Fibroblast of mammary gland (primary cell): Measurements from ENCODE around the gene ETV1.
A peak's percentile ranks its signal among the peaks of the same experiment; 100 is the strongest.

Source experiments
- DNase-seq: peaks from one replicate; pipeline ENCODE4 v3.0.0-alpha.2; 2010; ENCODE audit warnings: low read depth
- H3K4me3 ChIP-seq: 2 replicates; pipeline ENCODE4 v1.5.1; 2011; ENCODE audit warnings: low read depth, mild to moderate bottlenecking, low read length, moderate library complexity; ENCODE audit not compliant: control insufficient read depth
- TF ChIP-seq, protein P1 (sequence below): conservative IDR thresholded peaks from 2 replicates; pipeline ENCODE4 v1.5.1; 2011; ENCODE audit warnings: low read depth, low read length, inconsistent platforms; ENCODE audit not compliant: control insufficient read depth, insufficient read depth

ETV1 gene

DNA sequence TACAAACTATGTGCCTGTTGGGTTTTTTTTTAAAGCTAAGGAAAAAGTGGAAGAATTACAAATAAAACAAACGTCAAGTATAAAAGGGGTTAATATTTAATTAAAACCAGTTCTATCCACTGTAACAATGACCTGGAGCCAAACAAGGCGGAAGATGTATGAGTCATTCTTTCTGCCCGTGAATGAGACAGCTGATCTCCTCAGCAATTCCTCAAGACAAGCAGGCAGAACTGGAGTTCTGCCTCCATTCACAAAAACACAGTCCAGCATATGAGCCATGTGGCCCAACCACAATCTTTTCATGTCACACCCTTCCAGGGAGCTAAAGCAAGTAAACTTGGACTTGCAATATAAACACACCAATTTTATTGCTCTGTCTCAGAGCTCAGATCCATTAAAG lies 8.4 kb downstream of the ETV1 start:
- TF ChIP-seq, protein P1, sequence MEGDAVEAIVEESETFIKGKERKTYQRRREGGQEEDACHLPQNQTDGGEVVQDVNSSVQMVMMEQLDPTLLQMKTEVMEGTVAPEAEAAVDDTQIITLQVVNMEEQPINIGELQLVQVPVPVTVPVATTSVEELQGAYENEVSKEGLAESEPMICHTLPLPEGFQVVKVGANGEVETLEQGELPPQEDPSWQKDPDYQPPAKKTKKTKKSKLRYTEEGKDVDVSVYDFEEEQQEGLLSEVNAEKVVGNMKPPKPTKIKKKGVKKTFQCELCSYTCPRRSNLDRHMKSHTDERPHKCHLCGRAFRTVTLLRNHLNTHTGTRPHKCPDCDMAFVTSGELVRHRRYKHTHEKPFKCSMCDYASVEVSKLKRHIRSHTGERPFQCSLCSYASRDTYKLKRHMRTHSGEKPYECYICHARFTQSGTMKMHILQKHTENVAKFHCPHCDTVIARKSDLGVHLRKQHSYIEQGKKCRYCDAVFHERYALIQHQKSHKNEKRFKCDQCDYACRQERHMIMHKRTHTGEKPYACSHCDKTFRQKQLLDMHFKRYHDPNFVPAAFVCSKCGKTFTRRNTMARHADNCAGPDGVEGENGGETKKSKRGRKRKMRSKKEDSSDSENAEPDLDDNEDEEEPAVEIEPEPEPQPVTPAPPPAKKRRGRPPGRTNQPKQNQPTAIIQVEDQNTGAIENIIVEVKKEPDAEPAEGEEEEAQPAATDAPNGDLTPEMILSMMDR = no peak
- peak; percentile 99 for DNase-seq
- no peak overlapping the region for H3K4me3 ChIP-seq

DNA sequence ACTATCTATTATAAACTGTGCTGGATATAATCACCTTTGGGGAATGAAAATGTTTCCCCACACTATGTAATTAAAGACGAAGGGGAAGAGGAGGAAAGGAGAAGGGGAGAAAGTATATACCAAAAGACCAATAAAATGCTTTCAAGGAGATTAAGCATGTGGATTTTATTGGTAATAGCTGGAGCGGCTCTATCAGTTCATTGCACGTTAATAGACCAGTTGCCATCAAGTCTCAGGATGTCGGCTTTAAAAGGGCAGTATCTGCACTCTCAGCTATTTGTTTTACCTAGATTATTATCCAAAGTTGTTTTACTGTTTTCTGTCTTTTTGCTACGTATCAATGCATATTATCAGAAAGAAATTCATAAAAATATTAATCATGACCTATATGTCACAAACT lies 9.0 kb downstream of the ETV1 start:
- TF ChIP-seq, protein P1 = no peak
- DNase-seq = no peak
- H3K4me3 ChIP-seq = no peak overlapping the region

DNA sequence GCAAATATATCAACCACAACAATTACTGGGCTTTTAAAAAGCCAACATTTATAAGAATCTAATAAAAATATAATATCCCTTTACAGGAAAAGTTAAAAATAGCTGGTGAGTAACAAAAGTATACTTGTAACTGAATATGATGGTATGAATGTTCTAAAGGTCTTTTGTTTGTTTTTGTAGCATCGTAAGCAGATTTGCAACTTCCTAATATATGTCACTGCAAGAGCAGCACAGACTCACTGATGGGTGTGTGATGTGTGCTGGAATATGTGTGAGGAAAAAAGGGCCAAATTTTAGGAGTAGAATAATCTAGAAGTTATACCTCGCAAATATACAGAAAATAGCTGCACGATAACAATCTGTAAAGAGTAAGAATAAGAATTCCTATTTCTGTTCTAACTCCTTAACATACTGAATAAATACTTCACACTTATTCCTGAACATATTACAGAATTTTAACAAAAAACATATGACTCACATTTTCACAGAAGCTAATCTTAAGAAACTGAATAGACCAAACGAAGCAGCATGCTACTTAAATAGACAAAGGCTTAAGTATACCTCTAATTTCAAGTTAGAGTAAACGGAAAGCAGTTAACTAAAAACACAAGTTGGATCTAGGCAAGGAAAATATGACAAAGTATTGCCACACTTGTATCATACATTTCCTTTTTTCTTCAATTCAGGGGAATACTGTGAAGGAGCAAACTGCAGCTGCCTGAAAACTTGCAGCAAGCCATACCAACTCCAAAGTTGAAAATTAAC lies 9.6 kb downstream of the ETV1 start:
- TF ChIP-seq, protein P1 = no peak
- H3K4me3 ChIP-seq = no peak overlapping the region
- DNase-seq = peak; percentile 80

DNA sequence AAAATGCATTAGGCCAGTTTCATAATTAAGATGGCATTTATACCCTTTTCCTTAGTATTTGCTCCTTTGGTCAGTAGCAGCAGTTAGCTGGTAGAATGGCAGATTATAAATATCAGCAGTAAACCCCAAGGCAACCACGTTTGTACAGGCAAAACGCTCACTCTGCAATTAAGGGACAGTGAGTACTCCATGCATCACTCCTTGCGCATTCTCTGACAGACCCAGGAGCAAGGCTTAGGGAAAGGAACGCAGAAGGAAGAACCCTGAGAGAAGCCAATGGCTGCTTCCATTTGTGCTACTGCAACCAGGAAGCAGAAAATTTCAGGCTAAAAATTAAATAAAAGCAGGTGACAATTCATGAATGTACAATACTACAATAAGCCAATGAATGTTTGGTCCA lies 12.9 kb downstream of the ETV1 start:
- no peak overlapping the region for H3K4me3 ChIP-seq
- TF ChIP-seq, protein P1 = no peak
- DNase-seq = no peak

DNA sequence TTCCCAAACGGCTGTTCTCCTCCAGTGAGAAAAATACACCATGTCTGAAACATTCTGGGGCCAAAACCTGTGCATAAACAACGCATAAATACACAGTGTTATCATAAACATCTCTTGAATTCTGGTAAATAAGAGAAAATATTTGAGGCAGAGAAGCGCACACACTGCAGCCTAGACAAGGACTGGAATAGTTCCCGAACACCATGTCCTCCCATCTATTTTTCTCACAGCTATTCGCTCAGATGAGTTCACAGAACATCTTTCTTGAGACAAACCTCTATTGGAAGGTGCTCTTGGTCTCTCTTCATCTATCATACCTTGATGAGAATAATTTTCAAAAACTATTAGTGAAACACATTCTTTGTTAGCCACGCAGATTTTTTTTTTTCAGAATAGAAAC lies 24.4 kb downstream of the ETV1 start:
- TF ChIP-seq, protein P1 = no peak

DNA sequence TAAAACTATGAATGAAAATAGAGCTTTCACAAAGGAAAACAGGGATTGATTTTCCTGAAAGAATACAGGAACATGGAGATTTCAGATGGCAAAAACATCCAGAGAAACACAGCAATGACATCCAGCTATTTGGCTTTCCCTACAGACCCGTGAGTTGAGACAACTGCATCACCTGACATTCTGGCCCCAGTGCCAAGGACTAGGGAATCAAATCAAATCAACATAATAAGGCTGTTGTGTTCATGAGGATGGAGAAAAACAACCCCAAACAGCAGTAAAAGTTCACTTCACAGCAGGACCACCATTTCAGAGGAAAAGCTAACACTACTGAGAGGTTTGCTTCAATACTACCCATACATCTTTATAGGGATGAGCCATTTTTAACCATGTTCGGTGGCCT lies 25.5 kb downstream of the ETV1 start:
- no peak for DNase-seq
- TF ChIP-seq, protein P1 = no peak
- no peak overlapping the region for H3K4me3 ChIP-seq

More for the DNA sequence above, 24.4 kb downstream of the ETV1 start:
- no peak for DNase-seq
- no peak overlapping the region for H3K4me3 ChIP-seq

DNA sequence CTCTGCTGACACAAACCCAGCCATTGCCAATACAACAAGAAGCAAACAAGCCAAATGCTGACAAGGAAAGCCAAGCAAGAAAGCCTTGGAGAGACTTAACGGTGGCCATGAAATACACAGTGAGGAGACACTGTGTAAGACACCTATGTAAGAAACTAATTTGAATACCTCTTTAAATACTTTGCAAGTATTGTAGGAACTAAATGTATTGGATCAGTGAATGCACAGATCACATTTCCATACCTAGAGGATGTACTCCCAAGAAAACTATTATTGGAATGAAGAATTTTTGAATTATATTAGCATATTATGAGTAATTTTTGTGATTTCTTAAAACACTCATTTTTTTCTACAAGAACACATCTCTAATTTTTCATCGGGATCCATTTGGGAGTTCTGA lies 34.0 kb downstream of the ETV1 start:
- H3K4me3 ChIP-seq = no peak overlapping the region
- TF ChIP-seq, protein P1 = no peak
- no peak for DNase-seq
